ENCODE data around the gene ALKBH2. TPM values are rescaled to one million over a fixed set of nuclear protein-coding genes. Genes with fewer than 3 reads are reported as not detected.

Gene ALKBH2
- total and polyA plus RNA-seq, 2 of the 8 experiments (the other 6 are each of a cell fraction or from before 2014, with no cell fraction given): 19.1 to 22.5 TPM

DNA sequence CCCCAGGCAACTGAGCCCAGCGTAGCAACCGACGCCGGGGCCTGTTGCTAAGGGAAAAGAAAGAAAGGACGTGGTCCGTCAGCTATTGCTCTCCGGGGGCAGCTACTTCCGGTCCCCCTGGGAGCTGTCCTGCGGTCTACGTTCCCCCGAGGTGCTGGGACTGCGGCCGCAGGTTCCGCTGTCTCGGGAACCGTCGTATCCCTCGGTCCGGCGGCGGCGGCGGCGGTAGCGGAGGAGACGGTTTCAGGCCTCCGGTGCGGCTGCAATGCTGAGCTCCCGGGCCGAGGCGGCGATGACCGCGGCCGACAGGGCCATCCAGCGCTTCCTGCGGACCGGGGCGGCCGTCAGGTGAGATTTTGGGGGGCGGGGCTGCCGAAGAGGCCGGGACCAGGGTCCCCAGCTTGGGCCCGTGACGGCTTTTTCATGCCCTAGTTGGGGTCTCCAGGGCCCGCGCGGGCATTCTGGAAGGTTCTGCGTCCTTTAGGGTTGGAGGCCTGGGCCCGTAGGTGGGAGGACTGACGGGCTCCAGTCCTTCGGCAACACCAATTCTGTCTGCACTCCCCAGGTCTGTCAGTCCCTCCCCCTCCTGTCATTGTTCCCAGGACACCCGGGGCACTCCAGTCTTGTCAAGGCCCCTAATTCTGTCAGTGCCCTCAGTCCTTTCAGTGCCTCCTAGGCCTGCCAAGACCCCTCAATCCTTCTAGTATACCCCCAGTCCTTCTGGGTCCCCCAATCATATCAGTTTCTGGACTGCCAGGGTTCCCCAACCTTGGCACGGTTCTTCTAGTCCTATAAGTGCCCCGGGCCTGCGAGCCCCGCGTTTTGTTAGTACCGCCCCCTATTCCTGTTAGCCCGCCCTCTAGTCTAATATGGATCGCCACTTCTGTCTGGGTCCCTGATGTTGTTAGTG, 40.6 kb downstream of the ALKBH2 start, which contains the start of gene USP30:
Gene USP30 (plus strand): TSS at position 163 of the 910 bp plus-strand sequence. CDS start 103 bp downstream, at position 266.
- Histone ChIP-seq H3K36me3 (ENCODE audit: control insufficient read depth in 2 of 4, insufficient read depth in 4 of 4, low read length in 3 of 4) (no peaks in the 10 kb centered on the region), H3K23me2 (ENCODE audit: low read depth, low read length) (no peaks in the 10 kb centered on the region), H2BK120ac (replicated peaks; ENCODE audit: low read depth, low read length) (no peak within 1 kb of the TSS), H2AK5ac (ENCODE audit: low read depth, low read length) (no peak within 1 kb of the TSS), H3K9ac (replicated peaks in 1 of 4; ENCODE audit: extremely low read depth in 1 of 4, low read depth in 3 of 4, low read length in 3 of 4) (peak within 1 kb of the TSS; percentile 16 to 61 (median 28); a peak in 2 of 7 replicates), H4K20me1 (replicated peaks in 1 of 2; ENCODE audit: control insufficient read depth in 1 of 2, insufficient read depth in 2 of 2, low read length in 2 of 2) (no peaks in the 10 kb centered on the region), H3K56ac (replicated peaks; ENCODE audit: insufficient read length, low read depth, low read length) (no peak within 1 kb of the TSS), H2AFZ (ENCODE audit: low read length) (peak within 1 kb of the TSS; percentile 12; the same call in 1 of the 2 replicates), H3K4me1 (replicated peaks in 1 of 4; ENCODE audit: control insufficient read depth in 3 of 4, insufficient read depth in 4 of 4, low read length in 3 of 4) (no peaks in the 10 kb centered on the region; a peak in 1 of 7 replicates), H3K18ac (ENCODE audit: extremely low read depth, low read length) (no peak within 1 kb of the TSS), H3K14ac (ENCODE audit: insufficient read length) (no peak within 1 kb of the TSS), H4K5ac (ENCODE audit: insufficient read length, low read depth, low read length) (no peak within 1 kb of the TSS), H2BK5ac (ENCODE audit: low read depth, low read length) (peak within 1 kb of the TSS; percentile 35; the same call in 1 of the 2 replicates), H3K9me3 (ENCODE audit: insufficient read depth in 2 of 2, low read depth in 1 of 2, low read length in 1 of 2) (no peaks in the 10 kb centered on the region), H3K27me3 (replicated peaks in 1 of 4; ENCODE audit: control insufficient read depth in 3 of 4, extremely low read depth in 1 of 4, insufficient read depth in 3 of 4, low read length in 3 of 4) (no peaks in the 10 kb centered on the region), H2BK12ac (ENCODE audit: low read depth, low read length) (no peak within 1 kb of the TSS), H3K4ac (replicated peaks; ENCODE audit: insufficient read length, low read depth, low read length) (no peak within 1 kb of the TSS), H4K91ac (replicated peaks; ENCODE audit: insufficient read length, low read length) (no peak within 1 kb of the TSS), H2BK20ac (ENCODE audit: low read length) (no peak within 1 kb of the TSS), H3K4me2 (ENCODE audit: insufficient read depth in 1 of 2, low read depth in 2 of 2, low read length in 2 of 2) (peak within 1 kb of the TSS; percentile 91), H2BK15ac (ENCODE audit: low read length) (no peak within 1 kb of the TSS), H4K8ac (ENCODE audit: extremely low read depth, insufficient read depth, low read length) (peak within 1 kb of the TSS; percentile 41), H3K79me2 (ENCODE audit: control insufficient read depth in 1 of 2, insufficient read depth in 2 of 2, low read length in 2 of 2) (no peaks in the 10 kb centered on the region), H3K27ac (ENCODE audit: low read depth, low read length) (no peak within 1 kb of the TSS), H3K23ac (ENCODE audit: insufficient read length) (no peak within 1 kb of the TSS), H3K4me3 (ENCODE audit: extremely low read depth in 1 of 4, insufficient read depth in 2 of 4, low read depth in 3 of 4, low read length in 4 of 4) (peak within 1 kb of the TSS; percentile 78 to 95 (median 88)), H3K79me1 (ENCODE audit: low read depth, low read length) (no peaks in the 10 kb centered on the region)
- DNase-seq (ENCODE audit: low read depth in 1 of 2, low spot score in 2 of 2) (peak; percentile 46 to 91), FAIRE-seq (no peak)
- 2% methylated on average over 39 of the region's 61 CpGs; no CpG with 5 or more reads in 1 of the 2 experiments for WGBS, 2 experiments (ENCODE audit: extremely low coverage in 1 of 2, insufficient coverage in 1 of 2, insufficient read length in 1 of 2, insufficient replicate concordance in 2 of 2, low coverage in 1 of 2, low lambda C conversion rate in 2 of 2, missing lambda C conversion rate in 1 of 2)
- POLR2A ChIA-PET (ENCODE audit: partially characterized antibody): interaction anchor here (0.9 to 1.5 kb wide), 2 partner anchors 43 to 215 kb away, joined by 3 to 4 read pairs; no protein-coding TSS in a partner anchor
- CTCF ChIA-PET (ENCODE audit: partially characterized antibody): interaction anchor here (0.6 to 1.7 kb wide), 3 partner anchors 18 to 389 kb away, joined by 3 read pairs; no protein-coding TSS in a partner anchor
- peak; percentile 90; the same call in 1 of the 2 replicates for TF ChIP-seq SP4 (IDR thresholded peaks at IDR 0.05; ENCODE audit: low read length)
- no peak for TF ChIP-seq CBX5 (IDR thresholded peaks at IDR 0.05; ENCODE audit: low read depth, low read length)
- peak; percentile 100 for TF ChIP-seq GABPA (IDR thresholded peaks at IDR 0.05; ENCODE audit: borderline replicate concordance, insufficient read depth, low read length)
- TF ChIP-seq YY1 (IDR thresholded peaks at IDR 0.05; ENCODE audit: low read depth, low read length): peak; percentile 37; the same call in 1 of the 2 replicates
- TF ChIP-seq CTBP2 (IDR thresholded peaks at IDR 0.05; ENCODE audit: borderline replicate concordance, insufficient read depth, insufficient read length, low read length): peak; percentile 81
- peak; percentile 95 to 99 for TF ChIP-seq SIN3A (conservative IDR thresholded peaks at IDR 0.05 in 1 of 2, IDR thresholded peaks at IDR 0.05 in 1 of 2; ENCODE audit: low read depth in 1 of 2, low read length in 2 of 2)
- TF ChIP-seq KDM1A (IDR thresholded peaks at IDR 0.05; ENCODE audit: borderline replicate concordance, low read length): no peak
- TF ChIP-seq, protein P1, sequence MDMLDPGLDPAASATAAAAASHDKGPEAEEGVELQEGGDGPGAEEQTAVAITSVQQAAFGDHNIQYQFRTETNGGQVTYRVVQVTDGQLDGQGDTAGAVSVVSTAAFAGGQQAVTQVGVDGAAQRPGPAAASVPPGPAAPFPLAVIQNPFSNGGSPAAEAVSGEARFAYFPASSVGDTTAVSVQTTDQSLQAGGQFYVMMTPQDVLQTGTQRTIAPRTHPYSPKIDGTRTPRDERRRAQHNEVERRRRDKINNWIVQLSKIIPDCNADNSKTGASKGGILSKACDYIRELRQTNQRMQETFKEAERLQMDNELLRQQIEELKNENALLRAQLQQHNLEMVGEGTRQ (IDR thresholded peaks at IDR 0.05; ENCODE audit: low read length): no peak
- peak; percentile 82 for TF ChIP-seq RBBP5 (IDR thresholded peaks at IDR 0.05; ENCODE audit: borderline replicate concordance, low read depth, low read length)

Data from H1 (cell line).